ENCODE measurements around the gene LCP2.

Gene LCP2

GRCh38 chr5:170206958-170207357, 90.6 kb downstream of the LCP2 start:
- TF ChIP-seq CTCF (IDR thresholded peaks at IDR 0.05; ENCODE audit: borderline replicate concordance, insufficient read depth, low read depth, low read length) = no peak
- H3K4me3 ChIP-seq (ENCODE audit: low read depth, low read length) = no peak overlapping the region

GRCh38 chr5:170206216-170206615, 91.4 kb downstream of the LCP2 start:
- TF ChIP-seq CTCF (IDR thresholded peaks at IDR 0.05; ENCODE audit: borderline replicate concordance, insufficient read depth, low read depth, low read length) = no peak
- H3K4me3 ChIP-seq (ENCODE audit: low read depth, low read length) = no peak overlapping the region

- H3K4me3 ChIP-seq (ENCODE audit: low read depth, low read length) = no peak overlapping the region
- TF ChIP-seq CTCF (IDR thresholded peaks at IDR 0.05; ENCODE audit: borderline replicate concordance, insufficient read depth, low read depth, low read length) = no peak
Measured at GRCh38 chr5:170204202-170204601, 93.4 kb downstream of the LCP2 start.

- no peak for TF ChIP-seq CTCF (IDR thresholded peaks at IDR 0.05; ENCODE audit: borderline replicate concordance, insufficient read depth, low read depth, low read length)
- no peak overlapping the region for H3K4me3 ChIP-seq (ENCODE audit: low read depth, low read length)
Measured at GRCh38 chr5:170202117-170202516, 95.5 kb downstream of the LCP2 start.

GRCh38 chr5:170201311-170201710, 96.3 kb downstream of the LCP2 start:
- H3K4me3 ChIP-seq (ENCODE audit: low read depth, low read length) = no peak overlapping the region
- no peak for TF ChIP-seq CTCF (IDR thresholded peaks at IDR 0.05; ENCODE audit: borderline replicate concordance, insufficient read depth, low read depth, low read length)

GRCh38 chr5:170200876-170201275, 96.7 kb downstream of the LCP2 start:
- no peak overlapping the region for H3K4me3 ChIP-seq (ENCODE audit: low read depth, low read length)
- no peak for TF ChIP-seq CTCF (IDR thresholded peaks at IDR 0.05; ENCODE audit: borderline replicate concordance, insufficient read depth, low read depth, low read length)
